Endothelial cell (in vitro differentiated cells): ENCODE measurements around the gene ETV3. TPM values are rescaled to one million over a fixed set of nuclear protein-coding genes. Genes with fewer than 3 reads are reported as not detected.
A peak's percentile ranks its signal among the peaks of the same experiment; 100 is the strongest.
"Not testable (repeated sequence)": the region's sequence is repeated elsewhere in the genome, so short reads cannot be mapped to it uniquely, and the experiment has no call there.

Source experiments
- DNase-seq: peaks from one replicate; pipeline ENCODE4 v3.0.0; 2021; ENCODE audit warnings: low spot score
- H3K27ac Mint-ChIP-seq: one replicate; pipeline ENCODE4 v1.8.0; 2021; ENCODE audit warnings: mixed read lengths, inconsistent platforms; ENCODE audit not compliant: unreplicated experiment
- H3K27me3 Mint-ChIP-seq: one replicate; pipeline ENCODE4 v1.8.0; 2021; ENCODE audit warnings: mild to moderate bottlenecking, moderate library complexity, mixed read lengths, inconsistent platforms; ENCODE audit not compliant: unreplicated experiment
- H3K36me3 Mint-ChIP-seq: one replicate; pipeline ENCODE4 v1.8.0; 2021; ENCODE audit warnings: mild to moderate bottlenecking, low read depth, mixed read lengths, inconsistent platforms; ENCODE audit not compliant: unreplicated experiment
- H3K4me1 Mint-ChIP-seq: one replicate; pipeline ENCODE4 v1.8.0; 2021; ENCODE audit warnings: mild to moderate bottlenecking, mixed read lengths, inconsistent platforms; ENCODE audit not compliant: unreplicated experiment
- H3K4me3 Mint-ChIP-seq: one replicate; pipeline ENCODE4 v1.8.0; 2021; ENCODE audit warnings: mild to moderate bottlenecking, mixed read lengths, inconsistent platforms; ENCODE audit not compliant: unreplicated experiment
- H3K9me3 Mint-ChIP-seq: one replicate; pipeline ENCODE4 v1.8.0; 2021; ENCODE audit warnings: mixed read lengths, inconsistent platforms; ENCODE audit not compliant: unreplicated experiment
- total RNA-seq: library from RNA; stranded (reverse); fragmentation: NEBNext Ultra II Directional; extraction: Animal tissue kit (Norgen Biotek cat#: 25700); gene quantifications from one replicate; pipeline ENCODE4 v1.2.1, GENCODE V29; 2021; ENCODE audit not compliant: unreplicated experiment
- TF ChIP-seq, protein P1 (sequence below): fragments of 200-600 bp; sonication (generic); IDR thresholded peaks from one replicate; pipeline ENCODE4 v1.5.0; 2021; ENCODE audit warnings: antibody characterized with exemption; ENCODE audit not compliant: unreplicated experiment

Gene ETV3
- total RNA-seq, 1 donor from 2014 or later, result 52.3 TPM

DNA sequence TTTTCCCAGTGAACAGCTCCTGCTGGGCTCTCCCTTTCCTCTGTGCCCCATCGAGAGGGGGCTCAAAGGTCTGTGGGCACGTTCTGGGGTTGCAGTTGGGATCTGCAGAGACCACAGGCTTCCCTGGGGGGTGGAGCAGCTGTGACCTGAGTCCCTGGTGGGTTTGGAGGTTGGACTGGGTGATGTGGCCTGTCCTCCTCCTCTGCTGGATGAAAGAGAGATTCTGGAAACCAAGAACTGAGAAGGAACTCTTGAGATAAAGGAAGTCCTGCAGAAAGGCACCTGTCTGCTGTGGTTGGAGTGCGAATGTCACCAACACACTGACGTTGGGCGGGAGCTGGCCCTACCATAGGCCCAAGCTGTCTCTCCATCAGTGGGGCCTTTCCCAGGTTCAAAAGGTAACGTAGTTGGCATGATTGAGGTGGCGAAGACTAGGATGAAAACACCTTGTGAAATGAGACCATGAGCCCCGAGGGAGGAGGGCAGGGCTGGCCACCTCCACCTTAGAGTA is 35.8 kb upstream of the ETV3 start:
- no peak overlapping the region for H3K27ac Mint-ChIP-seq
- DNase-seq, result no peak
- H3K4me1 Mint-ChIP-seq, result peaks cover 9% of the 10 kb centered on the region
- H3K9me3 Mint-ChIP-seq, result no peaks in the 10 kb centered on the region
- H3K27me3 Mint-ChIP-seq, result peaks cover 4% of the 10 kb centered on the region
- H3K36me3 Mint-ChIP-seq, result no peaks in the 10 kb centered on the region
- no peak overlapping the region for H3K4me3 Mint-ChIP-seq
- TF ChIP-seq, protein P1, sequence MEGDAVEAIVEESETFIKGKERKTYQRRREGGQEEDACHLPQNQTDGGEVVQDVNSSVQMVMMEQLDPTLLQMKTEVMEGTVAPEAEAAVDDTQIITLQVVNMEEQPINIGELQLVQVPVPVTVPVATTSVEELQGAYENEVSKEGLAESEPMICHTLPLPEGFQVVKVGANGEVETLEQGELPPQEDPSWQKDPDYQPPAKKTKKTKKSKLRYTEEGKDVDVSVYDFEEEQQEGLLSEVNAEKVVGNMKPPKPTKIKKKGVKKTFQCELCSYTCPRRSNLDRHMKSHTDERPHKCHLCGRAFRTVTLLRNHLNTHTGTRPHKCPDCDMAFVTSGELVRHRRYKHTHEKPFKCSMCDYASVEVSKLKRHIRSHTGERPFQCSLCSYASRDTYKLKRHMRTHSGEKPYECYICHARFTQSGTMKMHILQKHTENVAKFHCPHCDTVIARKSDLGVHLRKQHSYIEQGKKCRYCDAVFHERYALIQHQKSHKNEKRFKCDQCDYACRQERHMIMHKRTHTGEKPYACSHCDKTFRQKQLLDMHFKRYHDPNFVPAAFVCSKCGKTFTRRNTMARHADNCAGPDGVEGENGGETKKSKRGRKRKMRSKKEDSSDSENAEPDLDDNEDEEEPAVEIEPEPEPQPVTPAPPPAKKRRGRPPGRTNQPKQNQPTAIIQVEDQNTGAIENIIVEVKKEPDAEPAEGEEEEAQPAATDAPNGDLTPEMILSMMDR, result no peak

DNA sequence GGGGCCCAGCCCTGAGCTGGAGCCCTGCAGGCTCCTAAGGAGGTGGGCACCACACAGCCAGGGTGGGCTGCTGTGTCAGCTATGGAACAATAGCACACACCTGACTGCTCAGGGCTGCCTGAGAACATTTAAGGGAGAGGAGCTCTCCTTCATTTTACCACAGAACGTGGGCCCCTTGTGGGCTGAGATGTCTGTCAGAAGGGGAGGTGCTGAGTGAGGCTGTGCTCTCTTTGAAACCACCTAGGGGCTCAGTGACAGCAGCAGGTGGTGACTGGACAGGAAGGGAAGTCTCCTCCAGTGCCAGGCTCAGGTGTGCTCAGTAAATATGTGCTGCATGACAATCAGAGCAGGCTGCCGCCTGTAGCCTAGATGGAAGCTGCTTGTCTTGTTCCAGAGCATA is 35.0 kb upstream of the ETV3 start:
- H3K27me3 Mint-ChIP-seq, DNase-seq, H3K9me3 Mint-ChIP-seq, H3K27ac Mint-ChIP-seq, H3K4me1 Mint-ChIP-seq, H3K36me3 Mint-ChIP-seq, H3K4me3 Mint-ChIP-seq: not testable (repeated sequence)

DNA sequence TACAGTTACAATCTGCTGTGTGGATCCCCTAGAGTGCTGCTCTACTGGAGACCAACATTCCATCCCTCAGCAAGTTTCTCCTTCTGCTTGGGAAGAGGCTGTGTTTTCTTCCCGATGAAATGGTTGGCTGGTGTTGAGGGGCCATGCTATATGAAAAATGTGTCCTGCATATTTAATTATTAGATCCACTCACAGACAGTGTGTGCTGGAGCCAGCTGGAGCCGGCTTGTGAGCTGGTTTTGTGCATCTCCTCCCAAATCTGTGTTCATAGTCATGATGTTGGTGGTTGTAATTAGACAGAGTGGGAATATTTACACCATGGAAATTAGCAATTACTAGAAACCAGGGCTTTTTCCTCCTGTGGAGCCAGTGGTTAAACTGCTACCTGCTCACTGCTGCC is 34.4 kb upstream of the ETV3 start:
- not testable (repeated sequence) for H3K9me3 Mint-ChIP-seq, H3K27me3 Mint-ChIP-seq, DNase-seq, H3K4me3 Mint-ChIP-seq, H3K36me3 Mint-ChIP-seq, H3K4me1 Mint-ChIP-seq, H3K27ac Mint-ChIP-seq

DNA sequence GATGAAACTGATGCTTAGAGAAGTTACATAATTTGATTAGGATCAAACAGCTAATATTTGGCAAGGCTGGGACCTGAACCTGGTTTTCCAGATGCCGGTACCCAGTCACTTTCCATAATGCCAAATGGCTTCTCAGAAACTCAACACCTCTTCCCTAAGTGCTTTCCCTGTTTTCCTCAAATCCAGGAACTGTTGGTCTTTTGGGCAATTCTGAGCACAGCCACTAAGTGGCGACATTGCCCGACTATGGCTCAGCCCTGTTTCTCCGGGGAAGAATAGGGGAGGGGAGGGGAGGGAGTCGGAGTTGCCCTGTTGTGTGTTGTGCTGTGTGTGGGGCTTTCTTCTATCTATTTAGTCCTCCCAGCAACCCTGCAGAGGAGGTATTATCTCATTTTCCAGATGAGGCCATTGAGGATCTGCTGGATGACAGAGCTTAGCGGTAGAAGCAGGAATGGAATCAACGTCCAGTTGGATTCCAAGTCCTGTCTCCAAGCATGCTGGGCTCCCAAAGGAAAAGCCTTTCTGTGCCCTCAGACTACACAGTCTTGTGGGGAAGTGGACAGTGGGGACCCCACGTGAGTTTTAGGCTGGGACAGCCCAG is 33.8 kb upstream of the ETV3 start:
- H3K4me3 Mint-ChIP-seq, H3K36me3 Mint-ChIP-seq, H3K27me3 Mint-ChIP-seq, H3K4me1 Mint-ChIP-seq, H3K9me3 Mint-ChIP-seq, H3K27ac Mint-ChIP-seq: not testable (repeated sequence)
- peak; percentile 51 for DNase-seq
- TF ChIP-seq, protein P1, result peak; percentile 62

DNA sequence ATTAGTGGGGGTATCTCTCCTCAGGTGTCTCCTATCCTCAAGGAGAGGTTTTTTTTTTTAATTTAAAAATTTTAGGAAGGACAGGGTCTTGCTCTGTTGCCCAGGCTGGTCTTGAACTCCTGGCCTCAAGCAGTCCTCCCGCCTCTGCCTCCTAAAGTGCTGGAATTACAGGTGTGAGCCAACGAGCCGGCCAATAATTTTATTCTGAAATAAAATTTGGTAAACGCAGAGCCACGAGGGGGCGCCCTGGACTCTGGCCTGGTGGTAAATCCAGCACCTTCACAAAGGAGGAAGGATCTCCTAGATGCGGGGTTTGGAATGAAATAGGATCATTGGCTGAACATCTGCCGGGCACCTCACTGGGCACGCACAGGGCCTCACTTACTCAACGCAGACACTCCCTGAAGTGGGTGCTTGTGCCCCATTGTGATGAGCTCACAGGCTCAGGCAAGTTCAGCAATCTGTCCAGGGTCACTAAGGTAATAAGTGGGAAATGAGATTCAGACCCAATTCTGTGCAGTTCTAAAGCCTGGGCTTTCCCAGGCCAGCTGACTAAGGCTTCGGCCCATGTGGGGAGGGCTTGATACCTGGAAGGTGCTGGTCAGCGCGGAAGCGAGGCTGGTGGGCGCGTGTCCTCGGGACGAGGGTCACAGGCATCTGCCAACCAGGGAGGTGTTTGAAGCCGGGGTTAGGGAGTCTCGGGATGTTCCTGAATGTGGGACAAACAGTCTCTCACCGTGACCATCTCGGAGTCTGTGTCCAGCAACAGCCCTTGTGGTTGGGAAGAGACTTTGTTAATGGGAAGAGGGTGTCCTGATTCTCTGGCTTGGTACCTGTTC is 32.7 kb upstream of the ETV3 start:
- Mint-ChIP-seq H3K9me3 (no peaks in the 10 kb centered on the region), H3K4me1 (peaks cover 4% of the 10 kb centered on the region), H3K4me3 (no peak overlapping the region), H3K36me3 (no peaks in the 10 kb centered on the region), H3K27me3 (peaks cover 5% of the 10 kb centered on the region), H3K27ac (no peak overlapping the region)
- TF ChIP-seq, protein P1, result peak; percentile 77
- DNase-seq, result peak; percentile 70

DNA sequence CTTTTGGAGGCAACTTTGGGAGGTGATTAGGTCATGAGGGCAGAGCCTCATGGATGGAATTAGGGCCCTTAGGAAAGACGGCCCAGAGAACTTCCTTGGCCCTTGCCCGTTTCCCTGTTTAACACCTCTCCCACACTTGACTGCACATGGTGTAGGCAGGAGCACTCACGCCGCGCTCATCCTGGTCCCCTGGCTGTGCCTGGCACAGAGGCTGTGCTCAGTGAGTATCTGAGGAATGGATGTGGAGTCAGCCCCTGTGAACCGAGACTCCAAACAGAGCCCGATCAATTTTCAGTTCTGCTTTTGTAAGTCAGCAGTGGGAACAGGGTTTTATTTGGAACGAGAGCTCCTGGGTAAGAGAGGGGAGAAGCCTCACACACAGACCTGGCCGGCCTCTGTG is 29.8 kb upstream of the ETV3 start:
- no peak for DNase-seq
- no peak overlapping the region for H3K27ac Mint-ChIP-seq
- peaks cover 4% of the 10 kb centered on the region for H3K4me1 Mint-ChIP-seq
- no peaks in the 10 kb centered on the region for H3K36me3 Mint-ChIP-seq
- TF ChIP-seq, protein P1, result no peak
- H3K4me3 Mint-ChIP-seq, result no peak overlapping the region
- no peaks in the 10 kb centered on the region for H3K9me3 Mint-ChIP-seq
- peaks cover 7% of the 10 kb centered on the region for H3K27me3 Mint-ChIP-seq
